DOHH2 (cell line): ENCODE data around the gene FASTKD3.

Experiments used
- H3F3A ChIP-seq: fragments of 200-600 bp; sonication (generic), shearing (Covaris generic); 2 replicates; pipeline ENCODE4 v1.6.0; 2016; ENCODE audit warnings: antibody characterized with exemption, mild to moderate bottlenecking; ENCODE audit not compliant: control insufficient read depth, insufficient read depth
- H3K27ac ChIP-seq: fragments of 200-600 bp; sonication (generic); 2 replicates; pipeline ENCODE4 v1.5.1; 2014; ENCODE audit warnings: low read depth, mild to moderate bottlenecking, low read length, moderate library complexity
- H3K27me3 ChIP-seq: fragments of 200-600 bp; sonication (generic); 2 replicates; pipeline ENCODE4 v1.6.1; 2014; ENCODE audit warnings: mild to moderate bottlenecking, low read length, mixed read lengths; ENCODE audit not compliant: control insufficient read depth
- H3K36me3 ChIP-seq: fragments of 200-600 bp; sonication (generic); 2 replicates; pipeline ENCODE4 v1.6.1; 2014; ENCODE audit warnings: mild to moderate bottlenecking, low read length, moderate library complexity, mixed read lengths; ENCODE audit not compliant: control insufficient read depth
- H3K4me1 ChIP-seq: fragments of 200-600 bp; sonication (generic); 2 replicates; pipeline ENCODE4 v1.6.1; 2014; ENCODE audit warnings: mild to moderate bottlenecking, low read length, mixed read lengths; ENCODE audit not compliant: control insufficient read depth
- H3K4me2 ChIP-seq: fragments of 200-600 bp; sonication (generic); 2 replicates; pipeline ENCODE4 v1.6.0; 2014; ENCODE audit warnings: mild to moderate bottlenecking, low read length, moderate library complexity
- H3K4me3 ChIP-seq: fragments of 200-600 bp; sonication (generic); 2 replicates; pipeline ENCODE4 v1.5.1; 2014; ENCODE audit warnings: mild to moderate bottlenecking, low read length, mixed read lengths
- H3K79me2 ChIP-seq: fragments of 200-600 bp; sonication (generic); 2 replicates; pipeline ENCODE4 v1.6.1; 2014; ENCODE audit warnings: mild to moderate bottlenecking, low read length, mixed read lengths; ENCODE audit not compliant: control insufficient read depth
- H3K9me2 ChIP-seq: fragments of 200-600 bp; sonication (generic); replicated peaks from 2 replicates; pipeline ENCODE4 v1.6.1; 2014; ENCODE audit warnings: mild to moderate bottlenecking, low read length, mixed read lengths; ENCODE audit not compliant: control insufficient read depth
- H3K9me3 ChIP-seq: fragments of 200-600 bp; sonication (generic); 2 replicates; pipeline ENCODE4 v1.6.1; 2014; ENCODE audit warnings: antibody characterized with exemption, low read length, mixed read lengths; ENCODE audit not compliant: control insufficient read depth, insufficient read depth
- H4K20me1 ChIP-seq: fragments of 200-600 bp; sonication (generic); 2 replicates; pipeline ENCODE4 v1.6.0; 2014; ENCODE audit warnings: low read depth, mild to moderate bottlenecking, antibody characterized with exemption, low read length, moderate library complexity; ENCODE audit not compliant: control insufficient read depth, insufficient read depth
- CTCF ChIP-seq: fragments of 200-600 bp; sonication (generic); IDR thresholded peaks from one replicate; pipeline ENCODE4 v1.5.1; 2014; ENCODE audit warnings: antibody characterized with exemption, mild to moderate bottlenecking, low read depth, low read length; ENCODE audit not compliant: poor library complexity, severe bottlenecking
- EZH2phosphoT487 ChIP-seq: fragments of 200-600 bp; sonication (generic); IDR thresholded peaks from 2 replicates; pipeline ENCODE4 v1.6.1; 2017; ENCODE audit warnings: borderline replicate concordance, mild to moderate bottlenecking, antibody characterized with exemption, low read length, moderate library complexity, mixed read lengths

Gene FASTKD3

GRCh38 chr5:7855611-7856010 lies 13.2 kb downstream of the FASTKD3 start:
- Histone ChIP-seq H3K4me2 (no peak overlapping the region), H3F3A (no peaks in the 10 kb centered on the region), H3K9me3 (no peaks in the 10 kb centered on the region; the same call in 1 of the 2 replicates), H3K4me1 (no peaks in the 10 kb centered on the region), H3K79me2 (no peaks in the 10 kb centered on the region), H4K20me1 (no peaks in the 10 kb centered on the region), H3K27me3 (no peaks in the 10 kb centered on the region), H3K27ac (no peak overlapping the region), H3K4me3 (no peak overlapping the region), H3K36me3 (peaks cover 30% of the 10 kb centered on the region), H3K9me2 (no peaks in the 10 kb centered on the region)
- TF ChIP-seq CTCF (no peak), EZH2phosphoT487 (no peak)

GRCh38 chr5:7852988-7853387 lies 15.8 kb downstream of the FASTKD3 start:
- no peaks in the 10 kb centered on the region for H3K4me1 ChIP-seq
- peaks cover 6% of the 10 kb centered on the region; the same call in 1 of the 2 replicates for H3K36me3 ChIP-seq
- no peak overlapping the region for H3K4me2 ChIP-seq
- peaks cover 2% of the 10 kb centered on the region; the same call in 1 of the 2 replicates for H3K27me3 ChIP-seq
- H3K9me3 ChIP-seq, result no peaks in the 10 kb centered on the region; the same call in 1 of the 2 replicates
- H3K27ac ChIP-seq, result no peak overlapping the region
- H3K4me3 ChIP-seq, result no peak overlapping the region
- H4K20me1 ChIP-seq, result no peaks in the 10 kb centered on the region
- no peaks in the 10 kb centered on the region for H3F3A ChIP-seq
- no peaks in the 10 kb centered on the region for H3K79me2 ChIP-seq
- H3K9me2 ChIP-seq, result no peaks in the 10 kb centered on the region
- TF ChIP-seq CTCF (no peak), EZH2phosphoT487 (no peak)

GRCh38 chr5:7852542-7852941 lies 16.3 kb downstream of the FASTKD3 start:
- Histone ChIP-seq H3K9me2 (no peaks in the 10 kb centered on the region), H4K20me1 (no peaks in the 10 kb centered on the region), H3K27ac (no peak overlapping the region), H3K4me1 (no peaks in the 10 kb centered on the region), H3K79me2 (no peaks in the 10 kb centered on the region), H3K36me3 (peaks cover 2% of the 10 kb centered on the region; the same call in 1 of the 2 replicates), H3K4me2 (no peak overlapping the region), H3K27me3 (peaks cover 2% of the 10 kb centered on the region; the same call in 1 of the 2 replicates), H3F3A (no peaks in the 10 kb centered on the region), H3K4me3 (no peak overlapping the region), H3K9me3 (no peaks in the 10 kb centered on the region; the same call in 1 of the 2 replicates)
- TF ChIP-seq EZH2phosphoT487 (no peak), CTCF (no peak)
